Stimulated activated naive CD4-positive, alpha-beta T cell treated with Interleukin-2 at 50 U/mL for 16 hours (primary cell): ENCODE results near the gene PNMA1.
A peak's percentile ranks its signal among the peaks of the same experiment; 100 is the strongest.

Experiments used
- DNase-seq: peaks from one replicate; lab custom pipeline; 2025; lab: John Stamatoyannopoulos, UW

The PNMA1 gene, protein sequence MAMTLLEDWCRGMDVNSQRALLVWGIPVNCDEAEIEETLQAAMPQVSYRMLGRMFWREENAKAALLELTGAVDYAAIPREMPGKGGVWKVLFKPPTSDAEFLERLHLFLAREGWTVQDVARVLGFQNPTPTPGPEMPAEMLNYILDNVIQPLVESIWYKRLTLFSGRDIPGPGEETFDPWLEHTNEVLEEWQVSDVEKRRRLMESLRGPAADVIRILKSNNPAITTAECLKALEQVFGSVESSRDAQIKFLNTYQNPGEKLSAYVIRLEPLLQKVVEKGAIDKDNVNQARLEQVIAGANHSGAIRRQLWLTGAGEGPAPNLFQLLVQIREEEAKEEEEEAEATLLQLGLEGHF

DNA sequence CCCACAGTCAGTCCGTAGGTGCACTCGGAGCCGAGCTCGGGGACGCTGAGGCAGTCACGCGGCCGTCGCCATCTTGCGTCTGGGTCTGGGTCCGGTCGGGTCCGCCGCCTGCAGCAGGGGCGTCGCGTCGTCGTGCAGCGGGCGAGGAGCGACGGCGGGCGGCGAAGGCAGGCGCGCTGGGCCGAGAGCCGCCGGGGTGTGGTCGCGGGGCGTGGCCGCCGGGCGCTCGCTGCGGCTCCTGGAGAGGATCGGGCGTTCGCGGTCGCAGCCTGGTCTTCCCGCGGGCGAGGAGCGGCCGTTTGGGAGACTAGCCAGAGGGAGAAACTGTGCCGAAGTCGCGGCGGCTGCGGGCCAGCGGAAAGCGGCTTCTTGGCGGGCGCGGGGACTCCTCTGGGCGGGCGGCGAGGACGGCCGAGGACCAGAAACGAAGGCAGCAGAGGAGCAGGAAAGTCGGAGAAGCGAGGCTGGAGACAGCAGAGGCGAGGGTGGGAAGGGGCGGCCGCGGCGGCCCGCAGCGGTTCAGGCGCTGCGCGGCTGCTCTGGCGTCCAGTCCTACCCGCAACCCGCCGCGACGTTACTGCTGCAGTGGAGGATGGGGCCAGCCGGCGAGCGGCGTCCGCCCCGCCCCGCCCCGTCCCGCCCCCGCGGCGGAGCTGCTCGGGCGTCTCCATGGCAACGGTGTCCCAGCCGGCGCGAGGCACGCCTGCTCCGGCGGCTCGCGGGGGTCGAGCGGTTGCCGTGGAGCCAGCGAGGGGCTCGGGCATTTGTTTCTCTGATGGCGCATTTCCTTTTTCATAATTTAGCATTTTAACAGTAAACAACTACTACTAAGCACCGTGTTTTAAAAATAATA is at the start of gene PNMA1:
TSS of gene PNMA1 (minus strand) at position 582 of the 853 bp plus-strand sequence. CDS start 745 bp downstream, outside the sequence.
- peak; percentile 79 for DNase-seq

DNA sequence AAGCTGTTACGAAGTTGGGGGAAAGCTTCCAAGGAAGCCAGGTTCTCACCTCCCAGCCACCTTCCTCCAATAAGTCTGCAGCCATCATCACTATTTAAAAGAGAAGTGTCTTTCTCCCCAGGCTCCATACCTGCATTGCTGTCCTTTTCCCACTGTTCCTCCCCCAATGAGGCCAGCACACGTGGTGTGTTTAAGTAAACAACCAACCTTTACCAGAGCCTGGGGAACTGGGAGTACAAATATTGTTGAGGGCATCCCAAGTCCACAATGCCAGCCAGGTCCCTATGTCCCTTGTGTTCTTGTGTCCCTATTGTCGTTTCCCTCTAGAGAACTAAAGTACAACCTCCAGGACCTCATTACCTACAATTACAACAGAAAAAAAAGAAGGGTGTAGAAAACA is 49.2 kb upstream of the PNMA1 start:
- no peak for DNase-seq

DNA sequence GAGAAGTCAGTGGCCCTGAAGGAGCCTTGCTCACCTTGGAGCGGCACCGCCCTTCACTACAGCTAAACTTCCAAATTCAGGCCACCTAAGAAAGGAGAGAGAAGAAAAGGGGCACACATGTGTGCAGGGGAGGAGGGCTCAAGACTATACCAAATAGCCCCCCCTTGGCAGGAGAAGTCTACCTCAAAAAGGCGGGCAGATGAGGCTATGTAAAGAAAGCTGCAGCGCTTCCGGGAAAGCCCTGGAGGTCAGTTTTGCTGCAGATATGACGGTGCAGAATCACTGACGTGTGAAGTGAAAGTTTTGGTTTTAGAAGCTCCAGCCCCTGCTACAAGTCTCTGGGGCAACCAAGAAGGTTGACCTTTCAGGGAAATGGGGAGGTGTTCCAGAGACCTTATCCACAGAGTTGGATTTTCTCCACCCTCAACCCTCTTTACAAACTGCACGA is 48.2 kb upstream of the PNMA1 start:
- DNase-seq: peak; percentile 50

DNA sequence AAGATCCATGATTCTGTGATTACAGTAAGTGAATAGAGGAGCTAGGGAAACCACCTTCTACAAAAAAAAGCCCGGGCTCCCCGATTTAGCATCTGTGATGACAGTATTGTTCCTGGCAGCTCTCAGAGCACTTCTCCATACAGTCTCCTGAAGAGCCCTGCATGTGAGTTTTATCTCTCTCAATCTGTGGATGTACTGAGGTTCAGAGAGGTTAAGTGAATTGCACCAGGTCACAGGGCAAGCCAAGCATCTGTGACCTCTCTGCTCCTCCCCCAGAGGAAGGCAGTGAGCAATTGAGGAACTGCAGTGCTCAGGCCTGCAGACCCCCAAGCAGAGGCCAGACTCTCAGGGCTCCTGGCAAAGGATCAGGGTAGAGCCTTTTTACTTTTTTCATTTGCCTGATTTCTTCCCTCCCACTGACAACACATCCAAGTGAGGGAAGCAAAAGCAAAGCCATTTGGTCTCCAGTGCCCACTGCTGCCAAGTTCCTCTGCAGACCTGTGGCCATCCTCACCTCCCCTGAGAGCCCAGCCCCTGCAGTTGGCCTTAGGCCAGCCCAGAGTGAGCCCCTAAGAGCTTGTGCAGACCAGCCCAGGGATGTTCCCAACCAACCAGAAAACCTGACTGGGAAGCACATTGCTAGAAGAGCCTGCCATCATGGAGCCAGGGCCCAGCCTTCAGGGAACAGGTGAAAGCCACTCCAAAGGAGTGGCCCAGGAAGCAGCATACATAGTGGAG is 47.6 kb upstream of the PNMA1 start:
- DNase-seq: no peak

DNA sequence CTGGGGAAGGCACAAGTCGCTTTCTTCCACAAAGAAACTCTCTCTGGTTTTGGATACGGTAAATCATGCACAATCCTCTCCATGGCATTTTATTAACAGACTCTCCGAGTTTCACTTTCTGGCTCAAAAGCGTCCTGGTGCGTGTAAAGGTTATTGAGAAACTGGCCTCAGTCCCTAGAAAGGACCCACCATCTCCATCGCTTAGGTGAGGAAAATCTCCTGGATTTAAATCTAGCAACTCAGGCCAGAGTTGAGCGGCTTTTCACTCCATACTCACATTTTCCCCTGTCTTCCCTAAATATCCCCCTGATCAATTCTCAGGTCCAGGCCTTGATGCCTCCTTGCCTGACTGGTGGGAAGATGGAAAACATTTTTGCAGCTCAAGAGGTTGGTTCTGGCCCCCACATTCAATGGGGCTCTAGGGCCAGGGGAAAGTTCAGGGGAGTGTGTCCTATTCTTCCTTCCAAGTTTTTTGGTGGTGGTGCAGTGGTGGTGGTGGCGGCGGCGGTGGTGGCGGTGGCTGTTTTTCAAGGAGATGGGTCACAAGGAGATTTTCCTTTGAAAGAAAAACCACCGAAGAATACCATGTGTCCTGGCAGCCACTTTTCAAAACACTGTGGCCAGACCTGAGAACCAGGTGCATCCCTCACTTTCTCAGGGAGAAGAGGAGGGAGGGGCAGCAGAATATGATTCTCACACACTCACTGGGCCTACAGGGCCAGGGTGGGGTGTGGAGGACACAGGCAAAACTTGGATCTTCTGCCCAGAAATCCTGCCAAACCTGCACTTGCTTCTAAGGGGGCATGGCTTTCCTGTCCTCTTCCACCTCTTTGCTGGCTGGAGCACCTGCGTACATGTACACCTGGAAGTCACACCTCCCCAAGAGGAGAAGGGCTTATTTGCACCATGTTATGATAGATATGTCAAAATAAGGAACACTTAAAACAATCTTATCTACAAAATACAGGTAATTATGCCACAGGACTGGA is 46.7 kb upstream of the PNMA1 start:
- no peak for DNase-seq

DNA sequence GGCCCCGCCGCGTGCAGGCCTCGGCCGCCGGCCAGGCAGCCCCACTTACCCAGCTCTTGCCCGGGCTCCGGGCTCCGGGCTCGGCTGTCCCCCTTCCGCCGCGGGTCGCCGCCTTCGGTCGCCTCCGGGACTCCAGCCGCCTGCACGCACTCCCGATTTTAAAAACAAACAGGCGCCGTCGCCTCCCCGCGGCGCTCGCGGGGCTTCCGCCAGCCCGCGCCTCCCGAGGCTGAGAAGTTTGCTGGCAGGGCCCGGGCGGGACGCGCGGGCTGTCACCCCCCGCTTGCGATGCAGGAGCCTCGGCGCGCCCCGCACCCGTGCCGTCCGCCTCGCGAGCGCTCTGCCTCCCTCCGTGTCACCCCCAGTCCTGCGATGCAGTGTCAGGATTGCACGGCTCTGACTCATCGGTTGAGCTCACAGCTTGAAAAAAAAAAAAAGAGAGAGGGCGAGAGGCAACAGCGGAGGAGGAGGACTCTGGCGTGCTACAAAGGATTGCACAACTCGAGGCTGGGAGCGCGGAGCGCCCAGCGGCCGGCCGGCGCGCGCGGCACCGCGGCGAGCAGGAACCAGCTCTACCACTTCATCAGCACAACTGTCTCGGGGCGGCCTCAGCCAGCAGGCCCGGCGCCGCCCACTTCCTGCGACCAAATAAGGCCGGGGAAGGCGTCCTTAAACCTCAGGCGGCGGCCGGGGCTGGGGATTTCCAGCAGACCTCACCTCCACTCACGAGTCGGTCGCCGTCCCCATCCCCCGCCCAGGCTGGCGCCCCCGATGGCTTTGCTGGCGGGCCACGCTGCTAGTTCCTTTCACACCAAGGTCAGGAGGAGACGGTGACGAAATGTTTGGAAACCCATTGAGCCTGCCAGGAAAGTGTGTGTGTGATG is 45.8 kb upstream of the PNMA1 start:
- peak; percentile 96 for DNase-seq

DNA sequence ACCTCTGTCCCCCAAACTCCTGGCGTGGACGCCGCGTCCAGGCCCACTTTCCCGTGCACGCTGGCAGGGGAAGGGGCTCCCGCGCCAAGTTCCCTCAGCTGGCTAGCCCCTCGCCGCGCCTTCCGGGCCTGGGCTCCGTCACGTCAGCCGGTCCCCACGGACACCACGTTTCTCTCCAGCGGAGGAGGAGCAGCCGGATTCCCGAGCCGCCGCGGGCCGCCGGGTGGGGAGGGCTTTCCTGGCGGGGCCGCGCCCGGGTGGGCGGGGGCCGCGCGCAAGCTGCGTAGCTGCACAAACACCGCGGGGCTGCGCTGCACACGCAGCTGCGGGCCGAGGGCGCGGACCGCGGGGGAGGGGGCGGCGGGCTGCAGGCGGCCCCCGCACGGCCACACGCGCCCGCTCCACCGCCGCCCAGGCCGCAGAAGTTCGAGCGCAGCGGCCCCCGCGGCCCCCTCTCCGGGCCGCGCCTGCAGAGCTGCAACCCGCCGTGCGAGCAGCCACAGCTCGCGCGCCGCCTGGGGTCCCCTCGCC is 45.1 kb upstream of the PNMA1 start:
- peak; percentile 47 for DNase-seq

DNA sequence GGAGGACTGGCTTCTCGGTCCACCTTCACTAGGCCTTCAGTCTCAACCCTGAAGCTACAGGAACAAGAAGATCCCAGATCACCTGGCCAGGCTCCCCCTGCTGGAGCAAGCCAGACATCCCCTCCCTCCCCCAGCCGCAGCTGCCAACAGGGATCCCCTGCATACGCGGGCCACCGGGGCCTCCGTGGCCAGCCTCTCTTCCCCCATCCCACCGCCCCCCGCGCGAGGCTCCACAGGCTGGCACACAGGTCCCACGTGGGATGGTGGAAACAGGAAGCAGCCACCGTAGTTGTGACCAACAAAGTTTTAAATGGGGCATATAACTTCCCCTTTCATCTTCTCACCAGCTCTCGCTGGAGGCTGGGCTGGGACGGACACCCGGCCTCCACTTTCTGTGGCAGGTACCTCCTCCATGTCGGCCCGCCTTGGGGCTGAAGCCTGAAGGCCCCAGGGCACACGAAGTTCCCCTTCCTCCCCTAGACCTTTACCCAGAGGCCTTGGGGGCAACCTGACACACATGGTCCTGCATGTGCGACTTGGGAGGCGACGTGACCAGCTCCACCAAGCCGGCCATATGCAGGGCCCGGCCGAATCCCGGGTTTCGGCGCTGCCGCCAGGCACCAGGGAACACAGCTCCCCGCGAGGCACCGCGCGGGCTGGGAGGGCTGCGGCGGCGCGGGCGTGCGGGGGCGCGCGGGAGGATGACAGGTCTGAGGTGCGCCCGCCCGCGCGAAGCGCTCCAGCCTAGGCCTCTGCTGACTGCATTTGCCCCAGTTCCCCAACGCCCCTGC is 44.4 kb upstream of the PNMA1 start:
- peak; percentile 75 for DNase-seq

DNA sequence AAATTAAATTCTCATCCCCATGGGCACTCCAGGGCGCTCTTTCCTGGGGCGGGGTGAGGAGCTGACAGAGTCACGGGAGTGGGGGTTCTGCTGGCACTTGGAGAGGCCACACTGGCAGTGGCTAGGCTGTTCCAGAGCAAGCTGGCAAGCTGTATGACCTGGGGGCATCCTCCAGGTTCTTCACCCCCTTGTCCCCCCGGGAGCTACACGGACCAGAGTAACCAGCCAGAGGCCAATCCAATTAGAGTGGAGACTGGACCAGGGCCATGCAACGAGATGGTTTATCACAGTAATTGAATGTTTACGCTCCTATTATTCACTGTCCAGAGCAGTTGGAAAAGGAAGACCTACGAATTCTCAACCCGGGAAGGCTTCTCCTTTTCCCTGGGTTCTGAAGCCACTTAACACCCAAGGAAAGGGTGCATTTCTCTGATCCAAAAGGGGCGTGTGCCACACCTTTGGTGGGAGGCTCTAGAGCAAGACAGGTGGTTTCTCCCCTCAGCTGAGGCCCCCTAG is 43.8 kb upstream of the PNMA1 start:
- no peak for DNase-seq

DNA sequence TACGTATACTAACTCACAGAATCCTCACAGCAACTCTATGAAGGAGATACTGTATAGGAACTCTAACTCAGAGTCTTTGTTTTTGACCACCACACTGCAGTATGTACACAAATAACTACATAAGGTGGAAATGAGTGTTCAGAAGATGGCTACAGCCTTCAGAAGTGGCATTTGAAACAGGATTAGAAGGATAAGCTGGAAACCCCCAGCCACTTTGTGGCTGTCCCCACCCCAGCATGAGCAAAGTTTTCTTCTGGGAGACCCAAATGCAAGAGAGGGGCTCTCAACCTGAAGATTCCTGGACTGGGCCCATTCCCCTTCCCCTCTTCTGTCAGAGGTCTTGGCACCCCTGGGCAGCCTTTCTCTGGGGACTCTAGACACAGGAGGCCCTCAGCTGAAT is 43.2 kb upstream of the PNMA1 start:
- no peak for DNase-seq

DNA sequence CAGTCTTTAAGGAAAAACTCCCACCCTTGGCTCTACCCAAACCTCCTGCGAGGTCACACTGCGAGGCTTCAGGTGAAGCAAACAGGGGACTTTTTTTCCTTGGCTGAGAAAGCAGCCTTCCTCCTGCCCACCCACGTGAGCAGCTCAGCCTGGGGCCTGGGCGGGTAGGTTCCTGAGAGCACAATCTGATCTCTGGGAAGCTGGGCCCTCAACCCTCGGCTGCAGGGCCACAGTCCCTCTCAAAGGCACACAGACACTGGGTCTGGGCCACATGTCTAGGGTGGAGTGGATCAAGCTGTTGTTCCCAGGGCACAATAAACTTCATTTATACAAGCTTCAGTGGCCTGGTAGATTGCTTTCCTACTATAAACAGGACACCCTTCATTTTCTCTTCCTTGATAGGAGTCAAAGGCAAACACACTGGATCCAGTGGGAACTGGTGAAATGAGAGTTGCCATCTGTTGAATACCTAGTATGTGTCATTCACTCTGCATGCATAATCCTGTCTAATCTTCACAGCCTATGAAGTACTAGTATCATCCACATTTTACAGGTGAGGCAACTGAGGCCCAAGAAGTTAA is 41.3 kb upstream of the PNMA1 start:
- peak; percentile 21 for DNase-seq

DNA sequence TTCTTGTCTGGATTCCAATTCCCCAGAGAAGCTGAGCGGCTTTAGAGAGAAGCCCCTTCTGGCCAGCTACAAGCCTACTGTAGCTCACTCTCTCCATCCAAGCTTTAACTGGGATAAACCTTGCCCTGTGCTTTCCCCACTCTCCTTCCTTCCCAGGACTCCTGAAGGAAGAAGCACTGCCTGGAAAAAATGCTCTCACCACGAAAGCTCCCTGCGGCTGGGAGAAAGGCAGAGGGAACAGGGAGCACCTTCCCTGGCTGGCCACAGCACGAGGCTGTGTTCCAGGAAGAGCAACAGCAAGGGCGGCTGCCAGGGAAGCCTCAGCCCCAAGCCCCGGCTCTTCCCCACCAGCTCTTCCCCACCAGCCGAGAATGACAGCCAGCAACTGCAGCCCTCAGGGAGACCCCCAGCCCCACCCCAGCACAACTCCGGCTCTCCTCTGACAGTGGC is 40.8 kb upstream of the PNMA1 start:
- no peak for DNase-seq

DNA sequence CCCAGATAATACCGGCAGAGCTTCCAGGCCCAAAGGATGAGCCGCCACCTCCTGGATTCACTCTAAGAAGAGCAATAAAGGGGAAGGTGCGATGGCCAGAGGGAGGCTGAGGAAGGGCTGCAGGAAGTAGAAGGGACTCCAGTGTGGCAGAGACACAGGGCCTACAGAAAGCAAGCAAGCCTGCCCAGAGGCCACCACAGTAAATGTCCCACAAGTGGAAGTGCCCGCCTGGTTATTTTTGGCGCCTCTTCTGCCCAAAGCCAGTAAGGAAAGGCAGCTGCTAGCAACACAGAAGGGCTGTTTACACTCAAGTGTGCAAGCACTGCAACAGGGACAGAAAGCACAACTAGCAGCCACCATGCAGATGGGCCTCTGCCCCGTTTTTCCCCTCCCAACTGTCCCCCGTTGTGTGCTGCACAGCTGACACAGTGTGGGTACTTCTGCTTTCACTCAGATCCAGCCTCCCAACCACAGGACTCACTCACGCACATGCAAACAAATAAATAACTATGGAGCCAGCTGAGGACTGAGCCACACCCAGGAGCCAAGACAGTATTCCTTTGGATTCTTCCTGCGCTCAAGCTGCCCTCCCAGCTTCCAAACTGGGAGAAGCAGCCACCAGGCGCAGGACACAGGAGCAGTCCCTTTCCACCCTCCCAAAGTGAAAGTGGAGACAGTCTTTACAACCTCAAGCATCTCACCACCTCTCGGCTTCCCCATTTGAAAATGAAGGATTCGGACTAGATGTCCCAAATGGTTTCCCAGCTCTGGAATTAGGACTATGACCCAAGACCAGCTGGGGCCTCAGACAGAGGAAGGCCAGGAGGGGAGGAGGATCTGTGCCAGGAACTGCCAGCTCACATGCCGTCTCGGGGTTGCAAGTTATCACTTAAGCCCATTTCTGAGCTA is 40.0 kb upstream of the PNMA1 start:
- peak; percentile 58 for DNase-seq

DNA sequence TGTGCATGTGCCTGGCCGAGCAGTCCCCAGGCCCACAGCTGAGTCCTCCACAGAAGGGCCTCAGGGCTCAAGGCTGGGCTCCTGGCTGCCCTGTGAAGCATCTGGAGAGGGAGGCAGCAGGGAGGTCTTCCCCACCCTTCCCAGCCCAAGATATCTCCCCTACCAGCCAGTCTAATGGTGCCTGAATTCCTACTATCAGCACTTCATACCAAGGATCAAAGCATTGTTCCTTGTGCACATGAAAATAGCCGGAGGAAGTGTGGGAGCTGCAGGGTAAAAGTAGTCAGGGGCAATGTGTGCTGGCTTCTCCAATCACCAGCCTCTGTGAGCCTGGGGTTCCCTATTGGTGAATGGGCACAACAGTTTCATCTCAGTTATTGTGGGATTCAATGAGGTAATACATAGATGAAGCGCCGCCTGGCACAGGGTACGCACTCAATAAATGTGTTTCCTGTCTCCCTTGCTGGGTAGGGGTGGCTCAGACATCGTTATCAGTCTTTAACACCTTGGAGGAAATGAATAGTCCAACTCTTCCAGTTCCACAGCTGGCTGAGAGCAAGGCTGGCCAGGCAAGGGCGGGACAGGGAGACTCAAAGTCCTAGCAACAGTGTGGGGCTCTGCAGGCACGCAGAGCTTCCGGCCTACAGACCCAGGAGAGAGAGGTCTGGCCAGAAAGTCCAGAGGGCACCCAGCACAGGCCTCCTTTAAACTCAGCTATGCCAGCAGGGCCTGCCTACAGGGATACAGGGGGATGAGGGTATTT is 39.1 kb upstream of the PNMA1 start:
- no peak for DNase-seq

DNA sequence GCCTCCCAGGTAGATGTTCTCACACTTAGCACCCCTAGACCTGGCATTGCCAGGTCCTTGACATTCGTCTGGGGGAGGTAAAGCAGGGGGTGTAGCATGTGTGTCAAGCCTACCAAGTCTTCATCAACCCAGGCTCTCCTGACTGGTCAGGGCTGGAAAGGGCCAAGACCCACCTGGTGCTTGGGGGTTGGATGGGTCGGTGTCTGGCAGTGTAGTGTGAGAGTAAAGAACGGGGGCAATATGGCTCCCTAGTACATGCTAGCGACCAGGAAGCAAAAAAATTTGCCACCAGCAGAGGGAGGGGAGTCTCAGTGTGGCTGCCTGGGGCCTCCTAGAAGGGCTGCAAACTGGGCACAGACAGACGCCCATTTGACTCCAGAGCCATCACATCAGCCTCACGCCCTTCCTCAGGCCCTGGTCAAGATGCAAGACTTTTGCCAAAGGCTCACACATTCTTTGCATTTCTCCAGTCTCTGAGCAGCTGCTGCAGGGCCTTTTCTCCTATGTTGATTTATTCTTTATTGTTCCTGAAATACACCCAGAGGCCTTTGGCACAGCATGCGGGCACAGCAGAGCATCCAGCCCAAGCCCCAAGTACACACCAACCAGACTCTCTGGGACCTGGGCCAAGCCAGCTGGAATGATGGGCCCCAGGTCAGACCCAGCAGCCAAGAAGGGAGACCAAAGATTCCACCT is 38.3 kb upstream of the PNMA1 start:
- peak; percentile 32 for DNase-seq

DNA sequence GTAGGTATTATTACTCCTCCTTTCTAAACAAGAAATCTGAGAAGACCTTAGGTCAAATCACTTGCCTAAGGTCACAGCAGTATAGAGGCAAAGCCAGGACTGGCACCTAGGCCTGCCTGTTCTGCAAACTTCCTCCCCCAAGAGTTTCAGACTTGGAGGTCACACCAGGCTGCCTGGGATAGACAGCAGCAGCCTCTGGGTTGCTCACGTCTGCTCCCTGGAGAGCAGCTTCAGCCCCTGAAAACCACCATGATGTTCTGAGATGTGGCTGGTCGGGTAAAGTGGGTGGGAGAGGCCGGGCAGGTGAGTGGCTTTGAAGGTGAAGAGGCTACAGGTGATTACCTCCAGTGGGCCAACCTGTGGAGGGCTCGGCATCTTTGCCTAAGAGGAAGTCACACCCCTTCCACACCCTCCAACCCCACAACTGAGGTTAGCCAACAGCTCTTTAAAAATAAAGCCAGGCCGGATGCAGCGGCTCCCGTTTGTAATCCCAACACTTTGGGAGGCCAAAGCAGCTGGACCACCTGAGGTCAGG is 37.0 kb upstream of the PNMA1 start:
- DNase-seq: no peak
